ENCODE data around the gene NAPSA. TPM values are rescaled to one million over a fixed set of nuclear protein-coding genes. Genes with fewer than 3 reads are reported as not detected.

Gene NAPSA
- total and polyA plus RNA-seq, 8 donors, result 21.2 to 3,296 (median 39.3) TPM

GRCh38 chr19:50410109-50410508 is 44.7 kb upstream of the NAPSA start:
- ATAC-seq (no peak), DNase-seq (no peak)
- H3K27me3 ChIP-seq, result no peaks in the 10 kb centered on the region
- no peak overlapping the region for H3K4me3 ChIP-seq
- no peak overlapping the region for H3K27ac ChIP-seq
- intact Hi-C loops (cut with DNase I), result loop anchor here in 1 of 2 donors (10.0 kb wide), 1 partner anchor 45 kb away; the partner anchor contains the start of gene NAPSA
- H3K36me3 ChIP-seq, result peaks cover 0 to 71% of the 10 kb centered on the region in 2 donors
- TF ChIP-seq CTCF (IDR thresholded peaks at IDR 0.05), result no peak
- H3K4me1 ChIP-seq, result peaks cover 0 to 7% of the 10 kb centered on the region in 2 donors
- no peaks in the 10 kb centered on the region for H3K9me3 ChIP-seq

GRCh38 chr19:50409347-50409746 is 43.9 kb upstream of the NAPSA start:
- no peaks in the 10 kb centered on the region for H3K4me1 ChIP-seq
- intact Hi-C loops (cut with DNase I), result no loop called here
- H3K4me3 ChIP-seq, result no peak overlapping the region
- H3K27me3 ChIP-seq, result no peaks in the 10 kb centered on the region
- H3K27ac ChIP-seq, result no peak overlapping the region
- TF ChIP-seq CTCF (IDR thresholded peaks at IDR 0.05), result no peak
- ATAC-seq, result no peak
- DNase-seq, result no peak
- H3K36me3 ChIP-seq, result peaks cover 0 to 78% of the 10 kb centered on the region in 2 donors
- no peaks in the 10 kb centered on the region for H3K9me3 ChIP-seq

GRCh38 chr19:50406829-50407228 is 41.4 kb upstream of the NAPSA start:
- ATAC-seq (no peak), DNase-seq (no peak)
- Histone ChIP-seq H3K27me3 (no peaks in the 10 kb centered on the region), H3K9me3 (no peaks in the 10 kb centered on the region), H3K4me1 (no peaks in the 10 kb centered on the region), H3K36me3 (peaks cover 0 to 96% of the 10 kb centered on the region in 2 donors), H3K27ac (no peak overlapping the region), H3K4me3 (no peak overlapping the region)
- intact Hi-C loops (cut with DNase I), result no loop called here
- no peak for TF ChIP-seq CTCF (IDR thresholded peaks at IDR 0.05)

- TF ChIP-seq CTCF (IDR thresholded peaks at IDR 0.05), result no peak
- intact Hi-C loops (cut with DNase I), result no loop called here
- Histone ChIP-seq H3K27ac (no peak overlapping the region), H3K27me3 (no peaks in the 10 kb centered on the region), H3K9me3 (no peaks in the 10 kb centered on the region), H3K36me3 (peaks cover 0 to 96% of the 10 kb centered on the region in 2 donors), H3K4me3 (no peak overlapping the region), H3K4me1 (no peaks in the 10 kb centered on the region)
- no peak for ATAC-seq
- DNase-seq, result no peak
Observed at GRCh38 chr19:50406156-50406820, 40.8 kb upstream of the NAPSA start.

- Histone ChIP-seq H3K27ac (no peak overlapping the region), H3K9me3 (no peaks in the 10 kb centered on the region), H3K4me1 (no peaks in the 10 kb centered on the region), H3K27me3 (no peaks in the 10 kb centered on the region), H3K36me3 (peaks cover 0 to 76% of the 10 kb centered on the region in 2 donors), H3K4me3 (no peak overlapping the region)
- ATAC-seq (no peak), DNase-seq (no peak)
- TF ChIP-seq CTCF (IDR thresholded peaks at IDR 0.05), result no peak
- intact Hi-C loops (cut with DNase I), result no loop called here
Observed at GRCh38 chr19:50402544-50403301, 37.3 kb upstream of the NAPSA start.

All from left lung (tissue), 10 donors.